BE2C (cell line): ENCODE measurements around the gene SPINT1.

Source experiments
- DNase-seq: peaks from one replicate; pipeline ENCODE4 v3.0.0-alpha.2; 2020
- H3K27me3 ChIP-seq: fragments of 250-450 bp; sonication (Bioruptor Pico); 2 replicates; pipeline ENCODE4 v1.5.1; 2020; ENCODE audit warnings: mild to moderate bottlenecking
- H3K36me3 ChIP-seq: fragments of 250-450 bp; sonication (Bioruptor Pico); 2 replicates; pipeline ENCODE4 v1.5.1; 2020; ENCODE audit warnings: mild to moderate bottlenecking
- H3K4me1 ChIP-seq: fragments of 250-450 bp; sonication (Bioruptor Pico); 2 replicates; pipeline ENCODE4 v1.5.1; 2020
- H3K4me3 ChIP-seq: 2 replicates; pipeline ENCODE4 v1.5.1; 2011; ENCODE audit warnings: low read depth, low read length
- H3K9me3 ChIP-seq: fragments of 250-450 bp; sonication (Bioruptor Pico); 2 replicates; pipeline ENCODE4 v1.5.1; 2020
- TF ChIP-seq, protein P1 (sequence below): IDR thresholded peaks from 2 replicates; pipeline ENCODE4 v1.5.1; 2012; ENCODE audit warnings: mild to moderate bottlenecking, low read depth, low read length

The SPINT1 gene

DNA sequence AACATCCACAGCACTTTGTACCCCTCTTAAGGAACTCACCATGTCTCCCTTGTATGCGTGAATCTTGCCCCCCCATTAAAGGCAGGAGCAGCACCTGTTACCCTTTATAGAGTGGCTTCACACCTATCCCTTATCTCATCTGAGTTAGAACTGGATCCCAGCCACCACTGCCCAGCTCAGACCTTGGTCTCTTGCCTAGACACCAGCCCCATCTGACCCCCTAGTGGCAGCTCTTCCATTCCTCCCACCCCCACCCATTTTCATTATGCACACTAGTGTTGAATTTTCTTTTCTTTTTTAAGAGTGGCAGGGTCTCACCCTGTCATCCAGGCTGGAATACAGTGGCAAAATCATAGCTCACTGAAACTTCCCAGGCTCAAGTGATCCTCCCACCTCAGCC lies 40.2 kb upstream of the SPINT1 start:
- Histone ChIP-seq H3K36me3 (no peaks in the 10 kb centered on the region; the same call in 1 of the 2 replicates), H3K9me3 (no peaks in the 10 kb centered on the region), H3K4me3 (no peak overlapping the region), H3K4me1 (no peaks in the 10 kb centered on the region), H3K27me3 (no peaks in the 10 kb centered on the region)
- DNase-seq, result no peak
- TF ChIP-seq, protein P1, sequence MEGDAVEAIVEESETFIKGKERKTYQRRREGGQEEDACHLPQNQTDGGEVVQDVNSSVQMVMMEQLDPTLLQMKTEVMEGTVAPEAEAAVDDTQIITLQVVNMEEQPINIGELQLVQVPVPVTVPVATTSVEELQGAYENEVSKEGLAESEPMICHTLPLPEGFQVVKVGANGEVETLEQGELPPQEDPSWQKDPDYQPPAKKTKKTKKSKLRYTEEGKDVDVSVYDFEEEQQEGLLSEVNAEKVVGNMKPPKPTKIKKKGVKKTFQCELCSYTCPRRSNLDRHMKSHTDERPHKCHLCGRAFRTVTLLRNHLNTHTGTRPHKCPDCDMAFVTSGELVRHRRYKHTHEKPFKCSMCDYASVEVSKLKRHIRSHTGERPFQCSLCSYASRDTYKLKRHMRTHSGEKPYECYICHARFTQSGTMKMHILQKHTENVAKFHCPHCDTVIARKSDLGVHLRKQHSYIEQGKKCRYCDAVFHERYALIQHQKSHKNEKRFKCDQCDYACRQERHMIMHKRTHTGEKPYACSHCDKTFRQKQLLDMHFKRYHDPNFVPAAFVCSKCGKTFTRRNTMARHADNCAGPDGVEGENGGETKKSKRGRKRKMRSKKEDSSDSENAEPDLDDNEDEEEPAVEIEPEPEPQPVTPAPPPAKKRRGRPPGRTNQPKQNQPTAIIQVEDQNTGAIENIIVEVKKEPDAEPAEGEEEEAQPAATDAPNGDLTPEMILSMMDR, result no peak

DNA sequence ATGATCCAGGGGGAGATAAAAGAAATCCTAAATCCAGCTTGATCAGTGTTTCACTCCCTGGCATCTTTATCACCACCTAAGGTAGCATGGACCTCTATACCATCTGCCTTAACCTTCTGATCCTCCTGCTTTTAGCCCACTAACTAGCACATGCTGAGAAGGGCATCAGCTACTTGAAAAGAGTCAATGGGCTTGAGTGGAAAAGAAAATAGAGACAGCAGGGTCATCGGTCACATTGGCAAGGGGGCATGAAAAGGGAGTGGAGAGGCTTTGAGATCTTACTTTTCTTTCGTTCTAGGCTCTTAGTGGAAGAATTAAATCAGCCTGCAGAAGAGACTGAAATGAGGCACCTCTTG lies 37.2 kb upstream of the SPINT1 start:
- H3K9me3 ChIP-seq, result no peaks in the 10 kb centered on the region
- no peaks in the 10 kb centered on the region for H3K4me1 ChIP-seq
- H3K27me3 ChIP-seq, result no peaks in the 10 kb centered on the region
- TF ChIP-seq, protein P1, result no peak
- H3K36me3 ChIP-seq, result no peaks in the 10 kb centered on the region
- peak overlapping the region; percentile 91 for H3K4me3 ChIP-seq
- DNase-seq, result no peak

DNA sequence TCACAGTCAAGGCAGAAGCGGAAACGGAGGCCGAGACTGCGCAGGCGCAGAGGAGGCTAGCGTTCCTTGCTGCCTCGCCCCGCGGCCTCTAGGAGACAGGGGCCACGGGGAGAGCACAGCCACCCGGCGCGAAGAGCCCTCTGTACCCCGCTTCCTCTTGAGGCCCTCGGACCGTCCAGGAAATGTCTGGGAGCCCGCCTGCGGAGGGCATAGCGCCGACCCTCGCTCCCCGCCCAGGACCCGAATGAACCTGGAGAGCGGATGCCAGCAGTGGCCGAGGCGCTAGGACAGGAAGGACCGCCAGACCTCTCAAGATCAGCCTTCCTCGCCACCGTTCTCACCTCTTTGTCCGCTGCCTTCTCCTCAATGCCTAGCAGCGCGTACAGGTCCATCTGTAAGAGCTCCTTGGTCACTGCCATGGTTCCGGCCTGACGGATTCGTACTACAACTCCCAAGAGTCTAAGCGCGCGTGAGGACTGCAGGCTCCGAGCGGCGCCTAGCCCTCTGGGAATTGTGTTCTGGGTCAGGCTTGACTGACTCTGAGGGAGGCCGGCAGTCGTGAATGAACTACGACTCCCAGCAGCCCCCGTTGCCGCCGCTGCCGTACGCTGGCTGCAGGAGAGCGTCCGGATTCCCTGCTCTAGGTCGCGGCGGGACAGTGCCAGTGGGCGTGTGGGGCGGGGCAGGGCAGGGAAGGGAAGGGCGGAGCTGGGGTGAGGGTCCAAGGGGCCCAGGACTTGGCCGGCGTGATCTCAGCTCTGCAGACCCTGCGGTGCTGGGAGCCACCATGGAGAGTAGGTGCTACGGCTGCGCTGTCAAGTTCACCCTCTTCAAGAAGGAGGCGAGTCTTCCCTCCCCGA lies 36.6 kb upstream of the SPINT1 start, which contains the start of the genes DNAJC17 and ZFYVE19:
TSS of gene DNAJC17 (minus strand) at position 446 of the 860 bp plus-strand sequence. CDS start at position 419, 27 bp downstream.
TSS of gene ZFYVE19 (plus strand) at position 62 of the 860 bp plus-strand sequence. CDS start at position 563, 501 bp downstream.
- DNase-seq, result peak; percentile 99
- Histone ChIP-seq H3K27me3 (no peaks in the 10 kb centered on the region), H3K36me3 (no peaks in the 10 kb centered on the region), H3K9me3 (no peaks in the 10 kb centered on the region), H3K4me3 (peak within 1 kb of the TSS; percentile 91), H3K4me1 (no peaks in the 10 kb centered on the region)
- TF ChIP-seq, protein P1, result no peak

DNA sequence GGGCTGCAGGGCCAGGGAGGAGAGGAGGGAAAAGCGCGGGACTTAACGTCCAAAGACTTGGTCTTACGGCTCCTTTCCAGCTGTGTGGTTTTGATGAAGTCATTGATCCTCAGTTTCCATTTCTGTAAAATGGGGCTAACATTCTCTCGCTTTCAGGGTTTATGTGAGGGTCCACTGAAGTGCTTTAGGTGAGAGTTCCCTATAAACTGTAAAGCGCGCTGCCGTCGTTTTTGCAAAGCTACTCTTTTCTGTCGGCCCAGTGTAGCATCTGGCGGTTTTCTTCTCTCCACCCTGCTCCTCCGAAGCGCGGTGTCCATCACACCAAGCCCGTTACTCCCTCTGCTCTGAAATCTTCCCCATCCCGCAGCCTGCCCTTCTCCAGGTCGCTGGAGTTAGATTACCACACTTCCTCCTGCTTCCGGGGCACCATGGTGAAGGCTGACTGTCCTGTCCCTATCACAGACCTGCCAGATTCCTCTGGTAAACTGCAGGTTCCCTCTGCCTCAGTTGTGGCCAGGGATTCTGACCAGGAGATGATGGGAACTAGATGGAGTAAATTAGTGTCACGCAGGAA lies 35.9 kb upstream of the SPINT1 start:
- H3K36me3 ChIP-seq, result no peaks in the 10 kb centered on the region
- H3K4me1 ChIP-seq, result no peaks in the 10 kb centered on the region
- H3K27me3 ChIP-seq, result no peaks in the 10 kb centered on the region
- no peaks in the 10 kb centered on the region for H3K9me3 ChIP-seq
- peak overlapping the region; percentile 91 for H3K4me3 ChIP-seq
- TF ChIP-seq, protein P1, result no peak
- DNase-seq, result no peak

DNA sequence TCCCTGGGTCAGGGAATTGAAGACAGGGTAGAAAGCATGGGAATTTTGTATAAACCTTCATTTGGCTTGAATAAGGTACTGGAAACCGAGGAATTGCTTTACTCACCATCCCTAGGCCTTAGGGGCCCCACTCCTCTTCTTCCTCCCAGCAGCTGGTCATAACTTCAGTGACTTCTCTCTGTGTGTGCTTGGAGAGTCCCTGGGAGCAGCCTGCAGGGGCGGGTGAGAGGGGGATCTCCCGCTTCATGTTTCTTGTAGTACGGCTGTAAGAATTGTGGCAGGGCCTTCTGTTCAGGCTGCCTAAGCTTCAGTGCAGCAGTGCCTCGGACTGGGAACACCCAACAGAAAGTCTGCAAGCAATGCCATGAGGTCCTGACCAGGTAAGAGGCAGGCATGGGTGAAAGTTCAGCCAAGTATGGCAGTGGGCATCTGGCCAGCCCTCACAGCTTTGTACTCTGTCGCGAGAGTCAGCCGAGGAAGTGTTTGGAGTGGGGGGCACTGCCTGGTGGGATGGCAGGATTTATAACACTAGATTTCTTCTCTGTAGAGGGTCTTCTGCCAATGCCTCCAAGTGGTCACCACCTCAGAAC lies 34.9 kb upstream of the SPINT1 start:
- no peak for DNase-seq
- H3K4me1 ChIP-seq, result no peaks in the 10 kb centered on the region
- H3K27me3 ChIP-seq, result no peaks in the 10 kb centered on the region
- H3K4me3 ChIP-seq, result no peak overlapping the region
- H3K9me3 ChIP-seq, result no peaks in the 10 kb centered on the region
- no peaks in the 10 kb centered on the region for H3K36me3 ChIP-seq
- TF ChIP-seq, protein P1, result no peak
